GM19099 (cell line): Measurements from ENCODE around the gene UGT1A10.

Experiments used
- POLR2A ChIP-seq: IDR thresholded peaks from 3 replicates; pipeline ENCODE4 v1.6.1; 2011; ENCODE audit warnings: low read depth; ENCODE audit not compliant: insufficient read length; ENCODE audit errors: extremely low read depth

The UGT1A10 gene

GRCh38 chr2:233707940-233708644 lies 71.8 kb downstream of the UGT1A10 start:
- no peak for TF ChIP-seq POLR2A

GRCh38 chr2:233708942-233709341 lies 72.7 kb downstream of the UGT1A10 start:
- TF ChIP-seq POLR2A = no peak

DNA sequence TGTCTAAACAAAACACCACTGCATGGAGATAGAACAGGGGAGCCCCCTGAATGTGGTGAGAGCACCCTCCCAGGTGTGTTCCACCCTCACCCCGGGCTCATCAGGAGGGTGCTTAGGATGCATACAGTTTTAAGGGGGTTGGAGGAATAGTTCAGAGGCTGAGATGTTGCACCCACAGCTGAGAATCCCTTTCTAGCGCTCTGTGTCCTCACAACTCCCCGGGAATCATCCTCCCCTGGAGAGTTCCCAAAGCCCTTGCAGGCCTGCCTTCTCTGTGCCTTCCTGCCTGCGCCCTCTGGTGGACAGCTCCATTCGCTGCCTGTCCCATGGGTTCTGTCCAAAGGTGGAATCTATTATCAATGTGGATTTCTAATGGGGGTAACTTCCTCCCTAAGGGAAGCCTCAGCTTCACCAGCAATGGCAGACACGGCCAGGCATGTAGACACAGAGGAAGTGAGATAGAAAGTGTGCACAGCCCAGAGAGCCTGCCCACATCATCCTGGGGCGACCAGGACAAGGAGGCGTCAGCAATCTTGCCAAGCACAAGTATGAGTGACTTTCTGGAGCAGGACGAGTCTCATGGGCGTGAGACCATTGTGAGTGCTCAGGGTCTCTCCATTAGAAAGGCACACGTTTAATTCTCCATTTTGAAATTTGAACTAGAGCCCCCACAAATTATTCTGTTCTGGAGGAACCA lies 75.2 kb downstream of the UGT1A10 start:
- TF ChIP-seq POLR2A = no peak

GRCh38 chr2:233712611-233713261 lies 76.5 kb downstream of the UGT1A10 start, which contains the start of gene UGT1A5:
Gene UGT1A5, plus strand, starts transcription at chr2:233712907. Its CDS starts 85 bp downstream, at chr2:233712992.
- no peak for TF ChIP-seq POLR2A

DNA sequence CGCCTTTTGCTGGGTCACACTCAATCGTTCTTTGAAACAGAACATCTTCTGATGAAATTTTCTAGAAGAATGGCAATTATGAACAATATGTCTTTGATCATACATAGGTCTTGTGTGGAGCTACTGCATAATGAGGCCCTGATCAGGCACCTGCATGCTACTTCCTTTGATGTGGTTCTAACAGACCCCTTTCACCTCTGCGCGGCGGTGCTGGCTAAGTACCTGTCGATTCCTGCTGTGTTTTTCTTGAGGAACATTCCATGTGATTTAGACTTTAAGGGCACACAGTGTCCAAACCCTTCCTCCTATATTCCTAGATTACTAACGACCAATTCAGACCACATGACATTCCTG lies 77.0 kb downstream of the UGT1A10 start:
- TF ChIP-seq POLR2A = no peak

DNA sequence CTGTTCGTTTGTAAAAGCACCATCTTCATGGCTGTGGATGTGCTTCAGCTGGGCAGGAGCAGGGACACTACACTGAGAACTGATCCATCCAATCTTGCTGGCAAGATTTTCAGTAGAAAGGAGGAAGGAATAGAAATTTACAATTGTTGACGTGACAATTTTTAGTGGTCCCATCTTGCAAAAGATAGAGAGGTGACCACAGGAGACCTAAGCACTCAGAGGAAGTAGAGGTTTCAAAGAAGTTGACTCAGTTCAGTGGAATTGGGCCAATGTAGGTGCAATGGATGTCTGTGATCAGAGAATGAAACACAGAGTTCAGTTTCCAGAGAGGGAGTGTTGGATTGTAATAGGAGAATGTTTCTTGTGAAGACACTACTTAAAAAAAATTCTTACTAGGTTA lies 77.9 kb downstream of the UGT1A10 start:
- TF ChIP-seq POLR2A = no peak

DNA sequence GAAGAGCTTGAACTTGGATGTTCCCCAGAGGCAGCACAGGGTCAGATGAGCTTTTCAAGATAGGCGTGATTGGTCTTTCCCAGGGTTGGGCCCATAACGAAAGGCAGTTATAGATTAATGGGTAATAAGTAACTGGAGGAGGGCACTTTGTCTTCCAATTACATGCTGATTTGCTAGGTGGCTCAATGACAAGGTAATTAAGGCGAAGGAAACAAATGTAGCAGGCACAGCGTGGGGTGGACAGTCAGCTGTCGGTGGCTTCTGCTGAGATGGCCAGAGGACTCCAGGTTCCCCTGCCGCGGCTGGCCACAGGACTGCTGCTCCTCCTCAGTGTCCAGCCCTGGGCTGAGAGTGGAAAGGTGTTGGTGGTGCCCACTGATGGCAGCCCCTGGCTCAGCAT lies 82.3 kb downstream of the UGT1A10 start, which contains the start of gene UGT1A4:
Gene UGT1A4 (plus strand): TSS at position 185 of the 400 bp plus-strand sequence. CDS start 85 bp downstream, at position 270.
- no peak for TF ChIP-seq POLR2A

DNA sequence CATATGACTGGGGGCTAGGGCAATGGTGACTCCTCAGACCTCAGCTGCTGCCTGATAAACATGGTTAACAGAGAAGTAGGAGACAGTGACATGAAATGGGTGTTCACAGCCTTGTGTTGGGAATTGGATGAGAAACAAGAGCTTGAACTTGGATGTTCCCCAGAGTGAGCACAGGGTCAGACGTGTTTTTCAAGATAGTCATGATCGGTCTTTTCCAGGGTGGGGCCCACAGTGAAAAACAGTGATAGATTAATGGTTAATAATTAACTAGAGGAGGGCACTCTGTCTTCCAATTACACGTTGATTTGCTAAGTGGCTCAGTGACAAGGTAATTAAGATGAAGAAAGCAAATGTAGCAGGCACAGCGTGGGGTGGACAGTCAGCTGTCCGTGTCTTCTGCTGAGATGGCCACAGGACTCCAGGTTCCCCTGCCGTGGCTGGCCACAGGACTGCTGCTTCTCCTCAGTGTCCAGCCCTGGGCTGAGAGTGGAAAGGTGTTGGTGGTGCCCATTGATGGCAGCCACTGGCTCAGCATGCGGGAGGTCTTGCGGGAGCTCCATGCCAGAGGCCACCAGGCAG lies 92.6 kb downstream of the UGT1A10 start, which contains the start of gene UGT1A3:
Gene UGT1A3 (plus strand): TSS at position 320 of the 579 bp plus-strand sequence. CDS start 85 bp downstream, at position 405.
- no peak for TF ChIP-seq POLR2A

DNA sequence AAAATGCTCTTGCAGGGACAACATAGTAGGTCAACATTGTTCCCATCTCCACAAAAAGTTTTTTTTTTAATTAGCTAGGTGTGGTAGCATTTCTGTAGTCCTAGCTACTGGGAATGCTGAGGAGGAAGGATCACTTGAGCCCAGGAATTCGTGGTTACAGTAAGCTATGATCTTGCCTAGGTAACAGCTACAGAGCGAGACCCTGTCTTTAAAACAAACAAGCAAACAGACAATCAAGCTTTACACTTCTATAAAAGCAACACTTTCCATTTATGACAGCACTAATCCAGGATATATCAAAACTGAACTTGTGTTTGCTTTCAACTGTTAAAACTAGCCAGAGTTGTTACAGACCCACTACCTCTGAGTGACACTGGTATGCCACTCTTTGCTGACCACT lies 104.6 kb downstream of the UGT1A10 start:
- TF ChIP-seq POLR2A = no peak

GRCh38 chr2:233743464-233744259 lies 107.4 kb downstream of the UGT1A10 start:
- TF ChIP-seq POLR2A = no peak

- TF ChIP-seq POLR2A = no peak
Observed at GRCh38 chr2:233745073-233745755, 109.0 kb downstream of the UGT1A10 start.

DNA sequence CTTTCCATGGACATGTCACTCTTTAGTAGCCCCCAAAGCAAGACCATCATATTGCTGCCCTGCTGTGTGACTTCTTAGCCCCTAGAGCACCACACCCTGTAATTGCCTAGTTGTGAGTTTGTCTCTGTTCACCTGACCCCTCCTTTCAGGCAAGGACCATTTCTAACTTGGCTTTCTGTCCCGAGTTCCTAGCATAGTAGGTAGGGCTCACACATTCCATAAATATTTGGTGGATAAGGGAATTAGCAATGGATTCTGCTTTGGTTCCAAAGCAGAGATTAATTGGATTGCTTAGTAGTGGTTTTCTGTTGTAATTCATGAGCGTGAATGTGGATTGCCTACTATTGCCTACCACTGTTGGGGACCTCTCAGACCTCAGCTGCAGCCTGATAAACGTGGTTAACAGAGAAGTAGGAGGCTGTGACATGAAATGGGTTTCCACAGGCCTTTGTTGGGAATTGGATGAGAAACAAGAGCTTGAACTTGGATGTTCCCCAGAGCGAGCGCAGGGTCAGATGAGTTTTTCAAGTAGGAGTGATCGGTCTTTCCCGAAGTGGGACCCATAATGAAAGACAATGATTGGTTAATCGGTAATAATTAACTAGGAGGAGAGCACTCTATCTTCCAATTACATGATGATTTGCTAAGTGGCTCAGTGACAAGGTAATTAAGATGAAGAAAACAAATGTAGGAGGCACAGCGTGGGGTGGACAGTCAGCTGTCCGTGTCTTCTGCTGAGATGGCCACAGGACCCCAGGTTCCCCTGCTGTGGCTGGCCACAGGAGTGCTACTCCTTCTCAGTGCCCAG lies 110.4 kb downstream of the UGT1A10 start:
- TF ChIP-seq POLR2A = no peak

- TF ChIP-seq POLR2A = no peak
Observed at GRCh38 chr2:233747283-233747544, 111.0 kb downstream of the UGT1A10 start.
